HuH-7 (cell line): ENCODE measurements around the gene PLAAT4.
"Not testable (repeated sequence)": the region's sequence is repeated elsewhere in the genome, so short reads cannot be mapped to it uniquely, and the experiment has no call there.

Source experiments
- DNase-seq: peaks from one replicate; pipeline ENCODE4 v3.0.0; 2011; ENCODE audit warnings: low spot score

Gene PLAAT4

DNA sequence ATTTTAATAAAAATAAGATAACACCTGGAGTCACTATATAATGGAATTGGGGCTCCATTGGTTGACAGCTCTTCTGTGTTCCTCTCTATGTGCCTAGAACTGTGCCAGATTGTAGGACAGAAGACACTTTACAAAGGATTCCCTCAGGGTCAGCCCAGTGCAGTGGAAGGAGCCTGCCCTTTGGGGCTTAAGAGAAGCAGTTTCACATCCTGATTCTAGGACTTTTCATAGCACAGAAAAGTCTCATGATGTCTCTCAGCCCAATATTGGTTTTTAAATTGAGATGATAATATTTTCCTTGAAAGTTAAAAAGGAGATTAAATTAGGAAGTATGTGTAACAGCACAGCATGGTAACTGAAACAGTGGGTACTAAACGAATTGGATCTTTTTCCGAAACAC lies 7.1 kb downstream of the PLAAT4 start:
- no peak for DNase-seq

DNA sequence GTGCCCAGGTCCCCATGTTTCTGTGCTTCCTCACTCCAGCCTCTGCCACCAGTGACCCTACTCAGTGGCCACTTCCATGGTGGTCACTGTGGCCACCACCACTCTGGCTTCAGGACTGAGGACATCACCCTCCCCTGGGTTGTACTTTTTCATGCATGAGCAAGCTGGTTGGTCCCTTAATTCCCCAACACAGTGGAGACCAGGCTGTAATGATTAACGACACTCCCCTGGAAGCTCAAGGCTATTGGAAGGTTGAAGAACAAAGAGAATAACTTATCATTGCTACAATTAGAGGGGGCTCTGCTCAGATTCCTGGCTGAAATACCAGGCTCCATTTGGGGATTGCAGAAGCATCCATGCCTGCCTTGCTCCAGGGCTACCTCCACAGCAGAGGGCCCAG lies 10.5 kb downstream of the PLAAT4 start:
- no peak for DNase-seq

DNA sequence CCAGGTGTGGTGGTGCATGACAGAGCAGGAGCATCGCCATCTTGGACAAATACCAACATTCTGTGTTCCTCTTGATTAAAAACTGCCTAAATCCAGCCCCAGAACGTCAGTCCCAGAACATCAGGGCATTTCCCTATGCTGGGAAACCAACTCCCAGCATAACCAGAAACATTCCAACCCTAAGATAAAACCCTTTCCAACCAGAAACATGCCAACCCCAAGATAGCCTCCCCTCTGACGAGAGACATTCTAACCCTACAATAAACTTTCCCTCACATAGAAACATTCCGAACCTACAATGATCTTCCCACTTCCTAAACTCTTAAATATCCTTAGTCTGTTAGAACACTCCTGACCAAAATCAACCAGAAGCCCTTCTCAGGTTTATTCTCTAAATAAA lies 11.6 kb downstream of the PLAAT4 start:
- no peak for DNase-seq

- no peak for DNase-seq
These were observed 12.8 kb downstream of the PLAAT4 start for GRCh38 chr11:63549411-63549810.

DNA sequence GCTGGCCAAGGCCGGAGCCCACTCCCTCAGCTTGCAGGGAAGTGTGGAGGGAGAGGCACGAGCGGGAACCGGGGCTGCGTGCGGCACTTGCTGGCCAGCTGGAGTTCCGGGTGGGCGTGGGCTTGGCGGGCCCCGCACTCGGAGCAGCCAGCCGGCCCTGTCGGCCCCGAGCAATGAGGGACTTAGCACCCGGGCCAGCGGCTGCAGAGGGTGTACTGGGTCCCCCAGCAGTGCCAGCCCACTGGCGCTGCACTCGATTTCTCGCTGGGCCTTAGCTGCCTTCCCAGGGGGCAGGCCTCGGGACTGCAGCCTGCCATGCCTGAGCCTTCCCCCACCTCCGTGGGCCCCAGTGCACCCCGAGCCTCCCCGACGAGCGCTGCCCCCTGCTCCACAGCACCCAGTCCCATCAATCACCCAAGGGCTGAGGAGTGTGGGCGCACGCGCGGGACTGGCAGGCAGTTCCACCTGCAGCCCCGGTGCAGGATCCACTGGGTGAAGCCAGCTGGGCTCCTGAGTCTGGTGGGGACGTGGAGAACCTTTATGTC lies 13.6 kb downstream of the PLAAT4 start:
- not testable (repeated sequence) for DNase-seq

DNA sequence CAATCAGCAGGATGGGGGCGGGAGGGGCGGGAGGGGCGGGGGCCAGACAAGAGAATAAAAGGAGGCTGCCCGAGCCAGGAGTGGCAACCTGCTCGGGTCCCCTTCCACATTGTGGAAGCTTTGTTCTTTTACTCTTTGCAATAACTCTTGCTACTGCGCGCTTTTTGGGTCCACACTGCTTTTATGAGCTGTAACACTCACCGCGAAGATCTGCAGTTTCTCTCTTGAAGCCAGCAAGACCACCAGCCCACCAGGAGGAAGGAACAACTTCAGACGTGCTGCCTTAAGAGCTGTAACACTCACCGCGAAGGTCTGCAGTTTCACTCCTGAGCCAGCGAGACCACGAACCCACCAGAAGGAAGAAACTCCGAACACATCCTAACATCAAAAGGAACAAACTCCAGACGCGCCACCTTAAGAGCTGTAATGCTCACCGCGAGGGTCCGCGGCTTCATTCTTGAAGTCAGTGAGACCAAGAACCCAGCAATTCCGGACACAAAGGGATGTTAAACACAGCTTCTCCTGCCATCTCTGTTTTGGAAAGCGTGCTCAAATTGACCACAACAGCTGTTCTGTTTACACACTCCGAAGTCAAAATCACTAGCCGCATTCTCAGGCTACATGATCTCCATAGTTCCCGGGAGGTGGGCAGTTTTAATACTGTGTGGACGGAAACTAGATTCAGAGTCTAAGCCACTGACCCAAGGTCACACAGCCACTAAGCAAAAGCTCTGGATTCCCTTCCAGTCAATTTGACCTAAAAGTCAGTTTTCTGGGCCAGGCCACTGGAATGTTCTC lies 14.7 kb downstream of the PLAAT4 start:
- no peak for DNase-seq

DNA sequence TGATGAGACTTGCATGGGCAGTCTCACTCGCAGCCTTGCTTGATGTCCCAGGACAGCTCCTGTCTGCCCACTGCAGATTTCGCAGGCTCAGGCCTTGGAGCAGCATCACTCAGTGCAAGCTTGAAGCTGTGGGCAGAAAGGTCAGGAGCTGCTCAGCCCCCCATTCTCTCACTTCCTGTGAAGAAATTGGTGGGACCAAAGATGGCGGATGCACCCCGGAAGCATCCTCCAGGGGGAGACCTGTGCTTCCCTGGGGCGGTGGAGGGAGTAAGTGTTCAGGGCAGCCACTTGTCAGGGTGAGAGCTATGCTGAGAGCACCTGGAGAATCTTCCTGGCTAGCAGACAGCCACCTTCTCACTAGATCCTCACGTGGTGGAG lies 15.3 kb downstream of the PLAAT4 start:
- no peak for DNase-seq

GRCh38 chr11:63552921-63553320 lies 16.3 kb downstream of the PLAAT4 start:
- DNase-seq, result no peak

DNA sequence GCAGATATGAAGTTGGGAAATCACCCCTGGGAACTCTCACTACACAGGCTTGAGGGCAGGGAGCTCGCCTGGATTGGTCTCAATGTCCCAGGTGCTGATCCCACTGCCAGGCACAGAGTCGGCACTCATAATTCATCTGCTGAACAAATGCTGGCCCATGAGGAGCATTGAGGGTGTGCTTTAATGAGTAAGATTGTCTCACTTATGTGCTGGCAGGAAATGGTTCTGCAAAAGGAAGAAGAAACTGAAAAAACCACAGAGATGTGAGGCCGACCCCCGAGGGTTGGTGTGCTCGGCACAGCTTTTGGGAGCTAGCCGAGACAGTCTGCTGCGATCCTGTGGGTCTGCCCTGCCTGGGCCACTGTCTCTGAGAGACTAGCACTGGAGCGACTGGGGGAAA lies 17.2 kb downstream of the PLAAT4 start:
- no peak for DNase-seq

GRCh38 chr11:63554877-63555223 lies 18.2 kb downstream of the PLAAT4 start:
- no peak for DNase-seq

GRCh38 chr11:63556404-63557013 lies 19.9 kb downstream of the PLAAT4 start:
- DNase-seq, result no peak

DNA sequence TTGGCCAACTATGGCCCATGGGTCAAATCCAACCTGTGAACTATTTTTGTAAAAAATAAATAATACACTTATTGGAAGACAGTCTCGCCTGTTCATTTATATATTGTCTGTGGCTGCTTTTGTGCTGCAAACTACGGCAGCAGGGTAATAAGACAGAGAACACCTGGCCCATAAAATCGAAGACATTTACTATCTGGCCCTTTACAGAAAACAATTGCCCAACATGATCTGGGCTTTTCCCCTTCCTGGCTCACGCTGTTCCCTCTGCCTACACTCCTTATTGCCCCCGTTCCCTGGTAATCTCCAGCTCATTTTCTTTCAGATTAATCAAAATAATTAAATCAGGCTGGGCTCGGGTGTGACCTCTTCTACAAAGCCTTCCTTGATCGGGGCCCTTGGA lies 21.0 kb downstream of the PLAAT4 start:
- DNase-seq, result no peak

DNA sequence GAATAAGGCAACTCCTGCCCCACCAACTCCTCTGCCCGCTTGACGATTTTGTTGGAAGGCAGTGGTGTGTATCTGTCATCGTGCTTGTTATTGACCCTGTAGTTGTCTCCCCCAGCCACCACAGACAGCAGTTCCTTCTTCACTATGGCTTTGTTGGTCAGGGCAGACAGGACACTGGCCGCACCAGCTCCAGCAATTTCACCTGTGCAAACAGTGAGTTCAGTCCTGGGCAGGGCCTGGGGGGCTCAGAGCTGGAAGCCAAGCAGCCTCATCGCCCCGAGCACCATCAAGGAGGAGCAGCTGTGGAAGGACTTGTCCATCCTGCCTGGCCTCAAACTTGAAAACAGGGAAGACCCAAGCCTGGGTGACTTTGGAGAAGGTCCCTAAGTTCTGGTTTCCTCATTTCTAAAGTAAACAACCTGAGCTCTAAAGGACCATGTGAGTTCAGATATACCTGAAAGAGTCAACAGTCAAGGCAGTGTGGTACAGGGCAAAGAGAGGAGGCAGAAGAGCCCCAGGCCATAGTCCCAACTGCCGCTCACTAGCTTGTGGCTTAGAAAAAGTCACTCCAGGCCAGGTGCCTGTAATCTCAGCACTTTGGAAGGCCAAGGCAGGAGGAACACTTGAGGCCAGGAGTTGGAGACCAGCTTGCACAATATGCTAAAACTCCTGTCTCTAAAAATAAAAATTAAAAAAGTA lies 22.0 kb downstream of the PLAAT4 start:
- no peak for DNase-seq

GRCh38 chr11:63560506-63561180 lies 24.0 kb downstream of the PLAAT4 start:
- no peak for DNase-seq

DNA sequence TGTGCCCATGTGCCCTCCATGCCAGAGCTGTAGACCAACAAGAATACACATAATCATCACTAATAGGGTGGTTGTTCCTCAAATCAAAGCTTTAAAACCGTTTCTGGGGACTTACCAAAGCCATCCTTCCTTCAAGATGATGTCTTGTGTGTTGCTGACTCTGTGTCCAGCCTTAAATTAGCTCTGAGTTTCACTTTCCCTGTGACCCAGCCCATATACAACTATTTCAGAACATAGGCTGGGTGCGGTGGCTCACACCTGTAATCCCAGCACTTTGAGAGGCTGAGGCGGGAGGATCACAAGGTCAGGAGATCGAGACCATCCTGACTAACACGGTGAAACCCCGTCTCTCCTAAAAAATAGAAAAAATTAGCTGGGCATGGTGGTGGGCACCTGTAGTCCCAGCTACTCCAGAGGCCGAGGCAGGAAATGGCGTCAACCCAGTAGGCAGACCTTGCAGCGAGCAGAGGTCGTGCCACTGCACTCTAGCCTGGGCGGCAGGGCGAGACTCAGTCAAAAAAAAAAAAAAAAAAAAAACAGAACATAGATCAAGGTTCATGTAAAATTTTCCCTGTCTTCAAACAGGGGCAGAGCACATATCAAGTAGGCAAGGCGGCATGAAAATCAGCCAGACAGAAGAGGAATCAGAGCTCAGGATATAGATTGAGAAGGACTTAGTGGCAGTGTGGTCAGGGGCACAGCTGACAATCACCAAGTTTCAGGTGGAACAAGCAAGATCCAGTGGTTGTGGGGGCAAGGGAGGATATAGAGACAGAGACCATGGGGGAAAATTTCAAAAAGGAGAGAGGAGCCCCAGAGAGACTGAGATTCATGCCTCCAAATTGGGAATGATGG lies 26.8 kb downstream of the PLAAT4 start, which contains the start of gene PLAAT2:
PLAAT2 (minus strand) TSS at position 179 of the 855 bp plus-strand sequence; CDS start at position 124, 55 bp downstream.
- no peak for DNase-seq

DNA sequence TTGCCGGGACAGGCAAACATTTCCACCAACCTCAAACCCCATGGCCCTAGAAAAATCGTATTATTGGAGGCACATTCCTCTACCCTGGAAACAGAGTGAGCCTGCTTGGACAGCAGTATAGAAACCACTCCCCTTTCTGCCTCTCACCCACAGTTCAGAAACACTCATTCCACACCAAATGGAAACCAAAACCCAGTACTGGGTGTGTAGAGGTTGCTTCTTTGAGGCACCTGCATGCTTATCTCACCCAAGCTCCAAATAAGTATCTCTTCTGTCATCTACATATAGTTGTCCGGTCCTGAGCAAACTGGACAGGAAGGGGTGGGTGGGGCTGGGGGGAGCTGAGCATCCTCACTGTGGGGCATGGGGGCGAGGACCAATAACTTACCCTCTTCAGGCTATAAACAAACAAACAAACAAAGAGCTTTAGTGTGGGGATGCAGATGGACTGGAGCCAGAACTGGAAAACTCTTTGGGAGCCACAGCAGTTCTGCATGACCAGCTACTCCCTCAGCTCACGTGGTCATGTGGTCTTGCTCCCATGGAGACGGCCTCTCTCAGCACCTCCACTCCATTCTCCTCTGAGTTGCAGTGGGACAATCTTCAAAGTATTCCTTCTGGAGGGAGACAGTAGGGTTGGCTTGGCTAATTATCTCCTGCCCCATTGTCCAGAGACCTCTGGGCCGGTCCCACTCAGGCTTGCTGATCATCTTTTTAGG lies 27.6 kb downstream of the PLAAT4 start:
- no peak for DNase-seq

- DNase-seq, result peak; percentile 80
These were observed 28.3 kb downstream of the PLAAT4 start for GRCh38 chr11:63564784-63565350.

DNA sequence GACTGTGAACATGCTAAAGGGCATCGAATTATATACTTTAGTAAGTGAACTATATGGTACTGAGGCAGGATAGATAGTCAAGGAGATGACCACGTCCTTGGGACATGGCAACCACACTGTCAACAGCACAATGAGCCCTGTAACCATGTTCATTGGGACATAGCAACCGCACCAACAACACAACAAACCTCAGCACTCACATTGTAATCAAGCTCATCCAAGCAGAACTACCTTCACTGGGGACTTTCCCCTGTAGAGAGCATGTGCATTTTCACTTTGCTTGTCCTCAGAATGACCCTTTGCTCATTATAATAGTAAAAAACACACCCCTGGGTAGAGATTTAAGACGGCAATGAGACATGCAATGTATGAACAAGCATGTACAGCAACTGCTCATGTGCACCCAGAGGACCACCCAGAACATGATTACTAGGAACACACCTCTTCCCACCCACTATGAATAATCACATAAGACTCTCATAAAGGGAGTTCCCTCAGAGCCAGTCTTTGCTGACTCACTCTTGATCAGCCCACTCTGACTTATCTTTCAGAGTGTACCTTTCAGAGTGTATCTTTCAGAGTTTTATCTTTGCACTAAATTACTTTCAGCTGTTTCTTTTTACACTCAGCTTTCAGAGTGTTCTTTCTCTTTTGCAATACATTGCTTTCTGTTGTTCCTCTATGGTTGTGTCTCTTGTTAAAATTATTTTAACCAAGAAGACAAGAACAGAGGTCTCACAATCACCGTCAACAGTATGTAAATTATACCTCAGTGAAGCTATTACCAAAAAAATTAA lies 30.6 kb downstream of the PLAAT4 start:
- peak; percentile 67 for DNase-seq

- DNase-seq, result no peak
These were observed 33.0 kb downstream of the PLAAT4 start for GRCh38 chr11:63569570-63569969.
